Stimulated activated CD4-positive, alpha-beta T cell treated with anti-CD3 and anti-CD28 coated beads, Interleukin-2, amount 100 ng/mL, for 24 hours (primary cell): ENCODE data around the gene NDUFAF2.
"Not testable (repeated sequence)": the region's sequence is repeated elsewhere in the genome, so short reads cannot be mapped to it uniquely, and the experiment has no call there.

ENCODE experiments used
- DNase-seq, 2 donors: peaks; one replicate each; pipeline ENCODE4 v3.0.0-alpha.2; 2020

The NDUFAF2 gene

GRCh38 chr5:61052882-61053281, 107.9 kb downstream of the NDUFAF2 start:
- DNase-seq, result no peak

GRCh38 chr5:61053937-61054336, 108.9 kb downstream of the NDUFAF2 start:
- DNase-seq, result no peak

GRCh38 chr5:61055434-61056006, 110.5 kb downstream of the NDUFAF2 start:
- no peak for DNase-seq

- no peak for DNase-seq
Observed at GRCh38 chr5:61059499-61059898, 114.5 kb downstream of the NDUFAF2 start.

- DNase-seq, result no peak
Observed at GRCh38 chr5:61069150-61069549, 124.1 kb downstream of the NDUFAF2 start.

GRCh38 chr5:61071526-61071925, 126.5 kb downstream of the NDUFAF2 start:
- DNase-seq, result no peak

- no peak for DNase-seq
Observed at GRCh38 chr5:61076626-61077025, 131.6 kb downstream of the NDUFAF2 start.

GRCh38 chr5:61081741-61082140, 136.7 kb downstream of the NDUFAF2 start:
- no peak for DNase-seq

GRCh38 chr5:61082516-61083280, 137.7 kb downstream of the NDUFAF2 start:
- DNase-seq, result no peak

- DNase-seq, result no peak
Observed at GRCh38 chr5:61084658-61085057, 139.7 kb downstream of the NDUFAF2 start.

- no peak for DNase-seq
Observed at GRCh38 chr5:61085885-61086284, 140.9 kb downstream of the NDUFAF2 start.

- DNase-seq, result no peak
Observed at GRCh38 chr5:61087921-61088320, 142.9 kb downstream of the NDUFAF2 start.

- no peak for DNase-seq
Observed at GRCh38 chr5:61089351-61089750, 144.3 kb downstream of the NDUFAF2 start.

- DNase-seq, result not testable (repeated sequence)
Observed at GRCh38 chr5:61093046-61093771, 148.2 kb downstream of the NDUFAF2 start.

GRCh38 chr5:61097465-61097864, 152.5 kb downstream of the NDUFAF2 start:
- no peak for DNase-seq

- DNase-seq, result no peak
Observed at GRCh38 chr5:61098251-61098995, 153.4 kb downstream of the NDUFAF2 start.

GRCh38 chr5:61100437-61100836, 155.4 kb downstream of the NDUFAF2 start:
- DNase-seq, result no peak

- no peak for DNase-seq
Observed at GRCh38 chr5:61114441-61114840, 169.4 kb downstream of the NDUFAF2 start.

- no peak for DNase-seq
Observed at GRCh38 chr5:61115968-61116367, 171.0 kb downstream of the NDUFAF2 start.

GRCh38 chr5:61119066-61119465, 174.1 kb downstream of the NDUFAF2 start:
- DNase-seq, result no peak

GRCh38 chr5:61120534-61120933, 175.5 kb downstream of the NDUFAF2 start:
- no peak for DNase-seq

- DNase-seq, result no peak
Observed at GRCh38 chr5:61123145-61123544, 178.1 kb downstream of the NDUFAF2 start.

- no peak for DNase-seq
Observed at GRCh38 chr5:61130289-61130688, 185.3 kb downstream of the NDUFAF2 start.
